ENCODE data around the gene ALG1. TPM values are rescaled to one million over a fixed set of nuclear protein-coding genes. Genes with fewer than 3 reads are reported as not detected.

Gene ALG1
- total RNA-seq, 1 experiment from 2014 or later: 42.0 TPM

GRCh38 chr16:5046914-5047313 is 24.7 kb upstream of the ALG1 start:
- POLR2A ChIA-PET: no interaction called here
- Mint-ChIP-seq H3K27ac (ENCODE audit: unreplicated experiment) (no peak overlapping the region), H3K27me3 (ENCODE audit: insufficient read depth, unreplicated experiment) (peaks cover 14% of the 10 kb centered on the region), H3K4me1 (ENCODE audit: low read depth, unreplicated experiment) (no peaks in the 10 kb centered on the region), H3K4me3 (ENCODE audit: unreplicated experiment) (no peak overlapping the region), H3K36me3 (ENCODE audit: insufficient read depth, unreplicated experiment) (no peaks in the 10 kb centered on the region), H3K9me3 (ENCODE audit: unreplicated experiment) (peaks cover 9% of the 10 kb centered on the region)
- intact Hi-C loops (cut with micrococcal nuclease; ENCODE audit: unreplicated experiment): no loop called here
- TF ChIP-seq, protein P1, sequence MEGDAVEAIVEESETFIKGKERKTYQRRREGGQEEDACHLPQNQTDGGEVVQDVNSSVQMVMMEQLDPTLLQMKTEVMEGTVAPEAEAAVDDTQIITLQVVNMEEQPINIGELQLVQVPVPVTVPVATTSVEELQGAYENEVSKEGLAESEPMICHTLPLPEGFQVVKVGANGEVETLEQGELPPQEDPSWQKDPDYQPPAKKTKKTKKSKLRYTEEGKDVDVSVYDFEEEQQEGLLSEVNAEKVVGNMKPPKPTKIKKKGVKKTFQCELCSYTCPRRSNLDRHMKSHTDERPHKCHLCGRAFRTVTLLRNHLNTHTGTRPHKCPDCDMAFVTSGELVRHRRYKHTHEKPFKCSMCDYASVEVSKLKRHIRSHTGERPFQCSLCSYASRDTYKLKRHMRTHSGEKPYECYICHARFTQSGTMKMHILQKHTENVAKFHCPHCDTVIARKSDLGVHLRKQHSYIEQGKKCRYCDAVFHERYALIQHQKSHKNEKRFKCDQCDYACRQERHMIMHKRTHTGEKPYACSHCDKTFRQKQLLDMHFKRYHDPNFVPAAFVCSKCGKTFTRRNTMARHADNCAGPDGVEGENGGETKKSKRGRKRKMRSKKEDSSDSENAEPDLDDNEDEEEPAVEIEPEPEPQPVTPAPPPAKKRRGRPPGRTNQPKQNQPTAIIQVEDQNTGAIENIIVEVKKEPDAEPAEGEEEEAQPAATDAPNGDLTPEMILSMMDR (IDR thresholded peaks at IDR 0.05; ENCODE audit: insufficient read depth in 1 of 2, low read depth in 1 of 2, low read length in 1 of 2, severe bottlenecking in 1 of 2, unreplicated experiment in 1 of 2): no peak
- no peaks in the 10 kb centered on the region for H3K4me1 ChIP-seq
- no peak overlapping the region for H3K4me3 ChIP-seq (ENCODE audit: low read depth, low read length)
- BruUV-seq (replicated peaks): no TSS peak
- no peaks in the 10 kb centered on the region for H3K36me3 ChIP-seq (ENCODE audit: control insufficient read depth, insufficient read depth, low read length)
- DNase-seq: no peak
- CTCF ChIA-PET: no interaction called here
- no peaks in the 10 kb centered on the region; the same call in none of the 2 replicates for H3K9me3 ChIP-seq
- H3K27me3 ChIP-seq (replicated peaks; ENCODE audit: control insufficient read depth, insufficient read depth, low read length): no peaks in the 10 kb centered on the region

GRCh38 chr16:5054876-5055865 is 16.5 kb upstream of the ALG1 start:
- H3K27ac Mint-ChIP-seq (ENCODE audit: unreplicated experiment): no peak overlapping the region
- H3K9me3 Mint-ChIP-seq (ENCODE audit: unreplicated experiment): no peaks in the 10 kb centered on the region
- Histone ChIP-seq H3K27me3 (replicated peaks; ENCODE audit: control insufficient read depth, insufficient read depth, low read length) (no peaks in the 10 kb centered on the region), H3K36me3 (ENCODE audit: control insufficient read depth, insufficient read depth, low read length) (no peaks in the 10 kb centered on the region), H3K4me1 (no peaks in the 10 kb centered on the region), H3K9me3 (no peaks in the 10 kb centered on the region), H3K4me3 (ENCODE audit: low read depth, low read length) (no peak overlapping the region)
- DNase-seq: no peak
- H3K36me3 Mint-ChIP-seq (ENCODE audit: insufficient read depth, unreplicated experiment): no peaks in the 10 kb centered on the region
- intact Hi-C loops (cut with micrococcal nuclease; ENCODE audit: unreplicated experiment): no loop called here
- H3K4me3 Mint-ChIP-seq (ENCODE audit: unreplicated experiment): no peak overlapping the region
- peaks cover 5% of the 10 kb centered on the region for H3K27me3 Mint-ChIP-seq (ENCODE audit: insufficient read depth, unreplicated experiment)
- POLR2A ChIA-PET: no interaction called here
- TF ChIP-seq, protein P1 (IDR thresholded peaks at IDR 0.05; ENCODE audit: insufficient read depth in 1 of 2, low read depth in 1 of 2, low read length in 1 of 2, severe bottlenecking in 1 of 2, unreplicated experiment in 1 of 2): no peak
- CTCF ChIA-PET: no interaction called here
- no TSS peak for BruUV-seq (replicated peaks)
- H3K4me1 Mint-ChIP-seq (ENCODE audit: low read depth, unreplicated experiment): no peaks in the 10 kb centered on the region

DNA sequence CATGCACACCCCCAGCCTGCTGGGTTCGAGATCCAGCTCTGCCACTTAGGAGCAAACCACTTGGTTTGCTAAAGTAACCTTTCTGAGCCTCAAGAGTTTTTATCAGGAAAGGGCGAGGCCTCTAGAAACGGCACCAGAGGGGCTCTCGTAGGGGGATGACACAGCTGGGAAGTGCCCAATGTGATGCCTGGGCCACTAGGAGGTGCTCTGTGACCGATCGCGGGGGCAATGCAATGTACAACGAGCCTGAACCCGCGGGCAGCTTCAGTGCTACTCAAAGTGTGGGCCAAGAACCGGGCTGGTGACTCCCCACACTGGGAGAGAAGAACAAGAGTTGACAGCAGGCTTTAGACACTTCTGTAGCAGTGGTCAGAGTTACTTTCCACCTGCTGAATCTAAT is 15.3 kb upstream of the ALG1 start:
- no peaks in the 10 kb centered on the region for H3K36me3 ChIP-seq (ENCODE audit: control insufficient read depth, insufficient read depth, low read length)
- CTCF ChIA-PET: no interaction called here
- BruUV-seq (replicated peaks): no TSS peak
- Mint-ChIP-seq H3K4me3 (ENCODE audit: unreplicated experiment) (no peak overlapping the region), H3K36me3 (ENCODE audit: insufficient read depth, unreplicated experiment) (no peaks in the 10 kb centered on the region), H3K9me3 (ENCODE audit: unreplicated experiment) (no peaks in the 10 kb centered on the region), H3K27ac (ENCODE audit: unreplicated experiment) (no peak overlapping the region), H3K27me3 (ENCODE audit: insufficient read depth, unreplicated experiment) (peaks cover 5% of the 10 kb centered on the region), H3K4me1 (ENCODE audit: low read depth, unreplicated experiment) (no peaks in the 10 kb centered on the region)
- H3K4me1 ChIP-seq: no peaks in the 10 kb centered on the region
- POLR2A ChIA-PET: no interaction called here
- DNase-seq: peak in 1 of 2 experiments; percentile 30
- intact Hi-C loops (cut with micrococcal nuclease; ENCODE audit: unreplicated experiment): no loop called here
- no peak overlapping the region for H3K4me3 ChIP-seq (ENCODE audit: low read depth, low read length)
- no peaks in the 10 kb centered on the region for H3K9me3 ChIP-seq
- H3K27me3 ChIP-seq (replicated peaks; ENCODE audit: control insufficient read depth, insufficient read depth, low read length): no peaks in the 10 kb centered on the region
- TF ChIP-seq, protein P1 (IDR thresholded peaks at IDR 0.05; ENCODE audit: insufficient read depth in 1 of 2, low read depth in 1 of 2, low read length in 1 of 2, severe bottlenecking in 1 of 2, unreplicated experiment in 1 of 2): peak in 1 of 2 experiments; percentile 37
